ENCODE data around the gene BNC2.

BNC2 gene

DNA sequence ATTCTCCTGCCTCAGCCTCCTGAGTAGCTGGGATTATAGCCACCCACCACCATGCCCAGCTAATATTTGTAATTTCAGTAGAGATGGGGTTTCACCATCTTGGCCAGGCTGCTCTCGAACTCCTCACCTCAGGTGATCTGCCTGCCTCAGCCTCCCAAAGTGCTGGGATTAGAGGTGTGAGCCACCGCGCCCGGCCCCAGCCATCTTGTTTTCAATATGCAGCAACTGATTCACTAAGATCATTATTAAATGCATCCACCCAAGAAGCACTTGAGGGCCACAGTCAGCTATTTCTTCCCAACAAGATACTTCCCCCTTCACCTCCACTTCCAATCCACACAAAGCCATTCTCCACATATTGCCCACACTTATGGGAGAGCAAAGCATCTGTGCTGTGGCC, 115.8 kb downstream of the BNC2 start:
- no peak for TF ChIP-seq CTCF (IDR thresholded peaks at IDR 0.05; ENCODE audit: insufficient read depth, low read length)
- no peak for TF ChIP-seq POLR2AphosphoS5 (IDR thresholded peaks at IDR 0.05; ENCODE audit: low read depth)
- TF ChIP-seq SPI1 (IDR thresholded peaks at IDR 0.05; ENCODE audit: borderline replicate concordance, low read depth): no peak
- TF ChIP-seq GABPA (IDR thresholded peaks at IDR 0.05; ENCODE audit: low read depth): no peak
- TF ChIP-seq REST (IDR thresholded peaks at IDR 0.05; ENCODE audit: insufficient replicate concordance, low read depth): no peak
- no peak overlapping the region for H3K27ac ChIP-seq (replicated peaks)
- no peaks in the 10 kb centered on the region for H3K27me3 ChIP-seq (ENCODE audit: insufficient read depth, poor library complexity, severe bottlenecking)
- H3K4me3 ChIP-seq (replicated peaks; ENCODE audit: insufficient read depth, low read length): no peak overlapping the region
- no peak for DNase-seq (ENCODE audit: low read depth in 1 of 2, low spot score in 1 of 2)

- DNase-seq (ENCODE audit: low read depth in 1 of 2, low spot score in 1 of 2): no peak
- no peak overlapping the region for H3K27ac ChIP-seq (replicated peaks)
- TF ChIP-seq CTCF (IDR thresholded peaks at IDR 0.05; ENCODE audit: insufficient read depth, low read length) (no peak), POLR2AphosphoS5 (IDR thresholded peaks at IDR 0.05; ENCODE audit: low read depth) (no peak), GABPA (IDR thresholded peaks at IDR 0.05; ENCODE audit: low read depth) (no peak), SPI1 (IDR thresholded peaks at IDR 0.05; ENCODE audit: borderline replicate concordance, low read depth) (no peak), REST (IDR thresholded peaks at IDR 0.05; ENCODE audit: insufficient replicate concordance, low read depth) (no peak)
- H3K4me3 ChIP-seq (replicated peaks; ENCODE audit: insufficient read depth, low read length): no peak overlapping the region
- H3K27me3 ChIP-seq (ENCODE audit: insufficient read depth, poor library complexity, severe bottlenecking): no peaks in the 10 kb centered on the region
These were observed 117.2 kb downstream of the BNC2 start for GRCh38 chr9:16753256-16753655.

DNA sequence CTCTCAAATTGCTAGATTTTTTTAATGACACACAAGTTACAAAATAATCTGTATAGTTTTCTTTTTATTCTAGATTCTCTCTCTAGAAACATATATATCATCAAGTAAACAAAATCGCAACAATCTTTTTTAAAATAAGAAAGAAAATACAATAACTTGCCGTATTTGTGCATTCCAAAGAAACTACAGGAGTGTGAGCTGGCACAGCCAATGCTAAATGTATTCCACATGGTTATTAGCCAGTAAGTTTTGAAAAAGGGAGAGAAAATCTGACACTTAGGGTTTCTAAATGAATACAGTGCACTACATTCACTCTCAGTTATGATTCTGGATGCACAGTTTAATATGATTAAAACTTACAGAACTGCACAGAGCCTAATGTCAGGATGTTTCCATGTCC, 117.9 kb downstream of the BNC2 start:
- H3K27me3 ChIP-seq (ENCODE audit: insufficient read depth, poor library complexity, severe bottlenecking): no peaks in the 10 kb centered on the region
- no peak overlapping the region for H3K27ac ChIP-seq (replicated peaks)
- no peak for DNase-seq (ENCODE audit: low read depth in 1 of 2, low spot score in 1 of 2)
- TF ChIP-seq CTCF (IDR thresholded peaks at IDR 0.05; ENCODE audit: insufficient read depth, low read length) (no peak), SPI1 (IDR thresholded peaks at IDR 0.05; ENCODE audit: borderline replicate concordance, low read depth) (no peak), GABPA (IDR thresholded peaks at IDR 0.05; ENCODE audit: low read depth) (no peak), REST (IDR thresholded peaks at IDR 0.05; ENCODE audit: insufficient replicate concordance, low read depth) (no peak), POLR2AphosphoS5 (IDR thresholded peaks at IDR 0.05; ENCODE audit: low read depth) (no peak)
- H3K4me3 ChIP-seq (replicated peaks; ENCODE audit: insufficient read depth, low read length): no peak overlapping the region
